ENCODE results near the gene WDFY4. TPM values are rescaled to one million over a fixed set of nuclear protein-coding genes. Genes with fewer than 3 reads are reported as not detected.

WDFY4 gene
- total RNA-seq, 1 donor from 2014 or later = 1.6 TPM

GRCh38 chr10:48691812-48692528 lies 7.3 kb downstream of the WDFY4 start:
- peak; percentile 86 for ATAC-seq

- ATAC-seq = no peak
These were observed 8.1 kb downstream of the WDFY4 start for GRCh38 chr10:48692748-48693147.

GRCh38 chr10:48693206-48693605 lies 8.5 kb downstream of the WDFY4 start:
- peak; percentile 6 for ATAC-seq

- ATAC-seq = no peak
These were observed 9.8 kb downstream of the WDFY4 start for GRCh38 chr10:48694371-48695030.

- ATAC-seq = no peak
These were observed 11.2 kb downstream of the WDFY4 start for GRCh38 chr10:48695636-48696534.

GRCh38 chr10:48696535-48696873 lies 11.8 kb downstream of the WDFY4 start:
- no peak for ATAC-seq

- ATAC-seq = no peak
These were observed 12.4 kb downstream of the WDFY4 start for GRCh38 chr10:48697091-48697490.

- ATAC-seq = no peak
These were observed 13.4 kb downstream of the WDFY4 start for GRCh38 chr10:48697821-48698764.

- no peak for ATAC-seq
These were observed 14.4 kb downstream of the WDFY4 start for GRCh38 chr10:48699011-48699627.

GRCh38 chr10:48700071-48700470 lies 15.4 kb downstream of the WDFY4 start:
- ATAC-seq = no peak

- ATAC-seq = no peak
These were observed 15.8 kb downstream of the WDFY4 start for GRCh38 chr10:48700493-48700892.

GRCh38 chr10:48701139-48701901 lies 16.6 kb downstream of the WDFY4 start:
- no peak for ATAC-seq

- ATAC-seq = no peak
These were observed 17.3 kb downstream of the WDFY4 start for GRCh38 chr10:48701941-48702340.

- ATAC-seq = no peak
These were observed 19.0 kb downstream of the WDFY4 start for GRCh38 chr10:48703531-48704122.

- no peak for ATAC-seq
These were observed 19.5 kb downstream of the WDFY4 start for GRCh38 chr10:48704156-48704555.

GRCh38 chr10:48705401-48705938 lies 20.8 kb downstream of the WDFY4 start:
- no peak for ATAC-seq

GRCh38 chr10:48707472-48707871 lies 22.8 kb downstream of the WDFY4 start:
- no peak for ATAC-seq

GRCh38 chr10:48708144-48708543 lies 23.5 kb downstream of the WDFY4 start:
- ATAC-seq = no peak

- ATAC-seq = no peak
These were observed 26.1 kb downstream of the WDFY4 start for GRCh38 chr10:48710647-48711275.

- ATAC-seq = no peak
These were observed 27.2 kb downstream of the WDFY4 start for GRCh38 chr10:48711830-48712229.
